Activated T-cell treated with anti-CD3 and anti-CD28 coated beads for 1 hour (primary cell): ENCODE results near the gene RERE.

Source experiments
- DNase-seq: peaks from one replicate; pipeline ENCODE4 v3.0.0-alpha.2; 2020; ENCODE audit warnings: low read depth

RERE gene

DNA sequence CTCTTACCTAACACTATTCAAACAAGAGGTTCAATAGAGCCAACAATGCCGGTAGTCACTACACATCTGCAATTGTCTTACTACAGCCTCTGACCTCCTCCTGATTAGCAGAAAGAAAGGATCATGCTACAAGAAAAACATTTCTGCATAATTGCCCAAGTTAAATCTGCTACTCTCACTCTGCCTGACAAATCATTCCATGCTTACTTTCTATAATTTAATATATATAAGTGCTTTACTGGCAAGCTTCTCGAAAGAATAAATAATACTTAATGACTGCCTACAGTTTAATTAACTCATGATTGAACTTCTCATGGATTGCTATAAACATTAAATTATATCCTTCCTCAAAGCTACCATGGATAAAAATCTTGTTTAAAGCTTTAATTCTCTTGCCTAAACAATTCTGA lies 343.5 kb downstream of the RERE start:
- no peak for DNase-seq

DNA sequence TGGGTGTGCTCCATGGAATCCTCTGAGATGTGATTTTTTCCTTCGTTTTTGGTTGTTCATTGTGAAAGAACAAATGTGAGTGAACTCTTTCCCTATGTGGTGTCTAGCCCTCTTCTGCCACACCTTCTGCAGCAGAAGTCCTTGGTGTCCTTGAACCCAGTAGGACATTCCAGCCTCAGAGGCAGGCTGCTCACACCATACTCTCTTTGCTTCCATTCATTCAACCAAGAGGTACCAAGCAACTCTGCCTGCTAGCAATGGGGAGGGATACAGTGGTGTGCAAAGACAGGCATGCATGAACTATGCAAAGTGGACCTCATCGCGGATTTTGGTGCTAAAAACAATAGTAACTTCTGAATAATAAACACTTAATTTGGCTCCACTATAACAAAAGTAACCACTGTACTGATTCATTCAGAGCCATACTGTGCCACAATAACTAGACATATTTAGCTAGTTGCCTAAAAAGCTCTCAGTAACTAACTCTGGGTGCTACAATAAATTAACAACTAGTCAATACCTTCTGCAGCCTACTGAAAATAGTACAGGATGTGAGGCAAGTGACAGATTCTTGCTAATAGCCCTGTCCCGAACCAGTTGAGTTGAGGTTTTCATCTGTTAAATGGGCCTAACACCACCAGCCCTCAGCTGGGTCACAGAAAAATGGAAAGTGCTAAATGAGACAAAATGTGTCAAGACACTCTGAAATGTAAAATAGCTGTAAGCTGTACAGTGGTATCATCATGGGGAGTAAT lies 344.1 kb downstream of the RERE start:
- DNase-seq = no peak

DNA sequence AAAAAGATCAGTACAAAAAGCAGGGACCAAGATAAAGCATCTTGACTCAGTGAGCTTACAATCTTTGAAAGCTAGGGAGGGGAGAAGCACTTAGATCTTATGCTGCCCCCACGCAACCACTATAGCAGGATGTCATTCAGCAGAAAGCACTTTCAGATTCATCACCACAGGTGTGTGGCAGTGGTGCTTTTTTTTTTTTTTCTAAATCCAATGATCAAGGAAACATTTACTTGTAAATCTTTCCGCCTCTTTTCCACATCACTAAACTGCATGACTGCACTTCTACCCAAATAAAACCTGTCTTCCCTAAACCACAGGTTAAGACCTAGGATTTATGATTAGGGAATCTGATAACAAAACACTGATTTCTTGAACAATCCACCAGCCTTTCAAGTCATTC lies 344.8 kb downstream of the RERE start:
- DNase-seq = peak; percentile 6

DNA sequence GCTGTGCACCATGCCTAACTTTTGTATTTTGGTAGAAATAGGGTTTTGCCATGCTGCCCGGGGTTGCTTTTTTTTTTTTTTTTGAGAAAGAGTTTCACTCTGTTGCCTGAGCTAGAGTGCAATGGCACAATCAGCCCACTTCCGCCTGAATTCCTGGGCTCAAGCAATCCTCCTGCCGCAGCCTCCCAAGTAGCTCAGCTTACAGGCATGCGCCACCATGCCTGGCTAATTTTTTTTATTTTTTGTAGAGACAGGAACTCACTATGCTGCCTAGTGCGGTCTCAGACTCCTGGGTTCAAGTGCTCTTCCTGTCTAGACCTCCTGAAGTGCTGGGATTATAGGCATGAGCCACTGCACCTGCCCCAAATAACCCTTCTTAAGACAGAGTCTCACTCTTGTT lies 346.0 kb downstream of the RERE start:
- no peak for DNase-seq

DNA sequence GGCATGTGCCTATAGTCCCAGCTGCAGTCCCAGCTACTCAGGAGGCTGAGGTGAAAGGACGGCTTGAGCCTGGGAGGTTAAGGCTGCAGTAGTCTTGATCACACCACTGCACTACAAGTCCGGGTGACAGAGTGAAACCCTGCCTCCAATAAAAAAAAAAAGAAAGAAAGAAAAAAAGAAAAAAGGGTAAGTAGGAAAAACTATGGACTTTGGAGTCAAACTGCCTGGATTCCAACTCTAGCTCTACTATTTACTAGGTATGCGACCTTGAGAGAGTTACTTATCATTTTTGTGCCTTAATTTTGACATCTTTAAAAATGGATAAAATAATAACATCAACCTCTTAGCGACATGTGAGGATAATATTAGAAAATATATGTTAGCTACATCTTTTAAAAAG lies 348.7 kb downstream of the RERE start:
- DNase-seq = no peak

DNA sequence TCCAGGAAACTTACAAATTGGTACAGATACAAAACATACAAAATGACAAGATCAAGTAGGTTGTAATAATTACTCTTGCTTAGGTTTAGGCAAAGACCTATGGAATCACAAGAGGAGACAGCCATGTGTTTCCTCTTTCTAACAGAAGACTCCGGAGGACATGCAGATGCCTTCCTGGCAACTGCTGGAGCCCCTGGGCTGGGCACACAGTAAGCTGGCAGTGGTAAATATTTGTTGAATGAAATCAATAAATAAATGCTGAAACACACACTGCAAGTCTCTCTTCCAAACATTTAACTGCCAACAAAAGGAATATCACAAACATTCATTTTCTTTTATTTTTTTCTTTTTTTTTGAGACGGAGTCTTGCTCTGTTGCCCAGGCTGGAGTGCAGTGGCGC lies 350.1 kb downstream of the RERE start:
- no peak for DNase-seq

DNA sequence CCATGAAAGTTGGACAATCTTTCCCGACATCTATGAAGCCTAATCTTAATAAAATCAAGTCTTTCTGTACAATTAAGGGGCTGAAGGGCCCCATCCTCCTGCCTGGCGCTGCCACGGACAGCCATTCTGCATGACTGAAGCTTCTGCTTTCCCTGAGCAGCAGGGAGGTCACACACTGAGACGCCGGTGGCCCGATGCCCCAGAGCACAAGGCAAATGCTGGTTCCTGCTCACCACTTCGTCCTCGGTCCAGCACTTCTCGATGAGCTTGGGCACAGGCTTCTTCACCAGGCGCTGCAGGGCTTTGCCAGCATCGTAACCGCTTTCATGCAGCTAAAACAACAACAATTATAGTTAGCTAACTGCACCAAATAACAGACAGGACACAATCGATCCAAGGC lies 351.7 kb downstream of the RERE start:
- no peak for DNase-seq

DNA sequence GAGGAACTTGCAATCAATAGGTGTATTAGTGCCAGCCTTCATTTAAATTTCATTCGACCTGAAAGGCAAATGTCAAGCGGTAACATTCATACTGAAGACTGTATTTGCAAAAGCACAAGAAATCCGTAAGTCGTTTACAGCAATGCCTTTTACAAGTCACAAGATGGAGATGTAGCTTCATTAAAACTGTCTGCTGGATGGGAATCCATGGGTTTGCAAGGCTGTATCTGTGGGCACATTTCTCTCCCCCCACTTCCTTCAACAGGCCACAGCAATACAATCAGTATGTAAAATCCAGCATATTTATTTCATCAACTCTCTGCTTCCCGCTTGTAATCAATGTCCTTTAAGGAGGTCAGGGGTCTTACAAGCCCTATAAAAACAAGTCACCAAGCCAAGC lies 352.4 kb downstream of the RERE start:
- DNase-seq = no peak

DNA sequence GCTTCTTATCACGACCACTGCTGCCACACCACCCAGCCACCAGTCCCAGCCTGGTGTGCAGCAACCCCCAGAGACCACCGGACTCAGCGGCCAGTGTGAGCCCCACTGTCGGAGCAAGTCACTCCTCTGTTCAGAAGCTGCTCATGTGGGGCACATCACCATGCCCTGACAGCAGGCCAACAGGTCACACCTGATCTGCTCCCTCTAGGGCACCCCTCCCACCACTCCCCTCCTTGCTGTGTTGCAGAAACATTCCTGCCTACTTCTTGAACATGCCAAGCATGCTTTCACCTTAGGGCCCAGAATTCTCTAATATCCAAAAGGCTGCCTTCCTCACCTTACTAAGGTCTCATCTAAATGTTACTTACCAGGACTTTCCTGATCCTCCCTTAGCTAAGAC lies 353.1 kb downstream of the RERE start:
- no peak for DNase-seq

DNA sequence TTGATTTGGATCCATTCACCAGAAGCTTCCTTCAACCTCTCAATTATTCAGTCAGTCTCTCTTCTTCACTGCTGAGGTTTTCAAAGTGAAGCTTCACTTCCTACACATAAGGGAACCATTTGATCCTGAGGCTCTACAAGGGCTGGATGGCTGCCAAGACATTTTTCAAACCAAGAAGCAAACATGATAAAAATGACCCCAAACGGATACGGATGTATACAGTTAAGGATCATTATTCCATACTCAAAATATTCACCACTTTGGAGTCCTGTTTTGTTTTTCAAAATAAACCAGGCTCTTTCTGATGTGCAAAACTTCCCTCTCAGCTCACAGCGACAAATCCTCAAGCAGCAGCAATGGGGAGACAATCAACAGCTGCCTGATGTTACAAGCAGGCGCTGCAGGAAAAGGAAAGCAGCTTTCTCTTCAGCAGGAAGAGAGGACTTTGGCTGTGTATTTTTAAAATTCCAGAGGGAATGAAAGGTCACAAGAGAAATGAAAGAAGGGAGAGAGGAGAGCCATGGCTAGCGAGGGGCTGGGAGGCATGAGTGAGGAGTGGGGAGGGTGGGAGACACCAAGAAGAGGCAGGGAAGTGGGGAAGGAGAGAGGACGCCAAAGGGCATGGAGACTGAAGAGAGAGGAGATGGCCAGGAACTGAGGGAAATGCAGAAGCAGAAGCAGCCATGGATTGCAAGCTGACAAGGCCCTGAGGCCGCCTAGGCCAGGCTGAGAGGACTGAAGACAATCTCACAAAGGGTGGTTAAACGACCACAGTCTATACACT lies 354.1 kb downstream of the RERE start:
- no peak for DNase-seq

DNA sequence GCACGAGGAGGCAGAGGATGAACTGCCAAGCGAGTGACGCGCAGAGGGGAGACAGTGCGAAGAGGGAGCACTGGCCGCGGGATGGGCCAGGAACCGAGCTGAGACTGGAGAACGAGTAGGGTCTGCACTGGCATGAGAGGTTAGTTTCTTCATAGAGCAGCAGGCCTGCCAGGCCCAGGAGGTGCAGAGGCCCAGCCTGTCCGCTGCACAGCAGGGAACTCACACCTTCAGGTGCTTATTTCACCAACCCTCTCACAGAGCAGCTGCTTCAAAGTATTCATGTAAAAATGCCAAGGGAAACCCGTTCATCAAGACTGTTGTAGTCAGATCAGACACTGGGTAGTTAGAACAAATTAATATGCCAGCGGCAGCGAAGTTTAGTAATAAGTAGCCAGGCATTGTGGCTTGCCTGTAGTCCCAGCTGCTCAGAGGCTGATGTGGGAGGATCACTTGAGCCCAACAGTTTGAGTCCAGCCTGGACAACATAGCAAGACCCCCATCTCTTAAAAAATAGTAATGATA lies 355.0 kb downstream of the RERE start:
- DNase-seq = no peak

DNA sequence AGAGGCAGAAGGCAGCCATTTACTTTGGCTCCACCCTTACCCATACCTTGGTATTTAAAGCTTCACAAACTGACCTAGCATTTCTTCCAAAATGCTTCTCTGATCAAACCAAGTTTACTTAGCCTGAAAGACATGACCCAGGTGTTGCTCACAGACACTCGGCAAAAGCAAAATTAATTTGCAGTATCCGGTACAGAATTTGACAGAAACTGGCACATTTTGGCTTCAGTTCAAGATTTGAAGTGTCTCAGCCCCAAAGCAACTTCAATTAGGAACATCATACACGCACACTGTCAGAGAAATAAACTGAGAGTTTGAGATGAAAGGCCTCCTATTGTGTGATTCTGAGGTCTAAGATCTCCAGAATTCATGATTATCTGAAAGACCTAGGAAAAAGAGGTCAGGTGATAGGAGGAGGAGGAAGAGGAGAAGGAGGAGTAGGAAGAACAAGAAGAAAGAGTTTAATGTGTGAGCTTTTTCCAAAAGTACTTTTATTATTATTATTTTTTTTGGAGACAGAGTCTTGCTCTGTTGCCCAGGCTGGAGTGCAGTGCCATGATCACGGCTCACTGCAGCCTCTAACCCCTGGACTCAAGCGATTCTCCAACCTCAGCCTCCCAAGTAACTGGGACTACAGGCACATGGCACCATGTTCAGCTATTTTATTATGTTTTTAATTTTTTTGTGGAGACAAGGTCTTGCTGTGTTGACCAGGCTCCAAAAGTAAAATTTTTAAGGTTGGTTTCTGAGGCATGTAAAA lies 355.9 kb downstream of the RERE start:
- DNase-seq = no peak

DNA sequence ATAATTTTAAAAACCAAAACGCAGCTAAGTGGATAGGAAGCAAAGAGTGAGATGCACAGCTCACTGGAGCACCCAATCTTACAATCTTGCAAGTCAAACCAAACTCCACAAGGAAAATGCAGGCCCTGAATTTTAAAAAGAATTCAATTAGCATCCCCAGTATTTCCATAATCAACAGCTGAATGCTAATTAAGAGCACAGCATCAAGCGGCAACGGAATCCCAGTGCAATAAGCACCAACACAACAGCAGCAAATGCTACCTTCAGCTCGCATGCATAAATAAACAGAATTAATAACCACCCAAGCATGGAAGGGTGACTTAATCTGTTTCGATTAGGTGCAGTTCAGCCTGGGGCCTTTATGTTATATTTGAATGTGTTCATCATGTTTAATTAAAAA lies 356.7 kb downstream of the RERE start:
- DNase-seq = no peak

DNA sequence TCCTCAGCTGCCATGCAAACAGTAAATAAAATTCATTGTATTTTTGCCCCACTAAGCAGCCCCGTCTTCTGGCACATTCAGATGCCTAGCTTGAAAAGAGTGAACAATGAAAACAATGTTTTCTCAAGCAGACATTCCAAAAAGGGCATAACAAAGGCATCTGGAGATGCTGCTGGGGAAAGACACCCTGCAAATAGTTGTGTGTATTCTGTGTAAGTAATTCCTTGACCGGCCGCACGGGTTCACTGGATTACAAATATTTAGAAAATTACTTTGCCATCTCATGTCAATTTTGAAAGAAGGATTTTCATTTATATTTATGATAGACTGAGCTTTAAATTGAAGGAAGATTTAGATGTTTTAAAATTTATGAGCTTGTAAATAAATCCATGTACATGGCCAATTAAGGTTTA lies 357.3 kb downstream of the RERE start:
- no peak for DNase-seq

DNA sequence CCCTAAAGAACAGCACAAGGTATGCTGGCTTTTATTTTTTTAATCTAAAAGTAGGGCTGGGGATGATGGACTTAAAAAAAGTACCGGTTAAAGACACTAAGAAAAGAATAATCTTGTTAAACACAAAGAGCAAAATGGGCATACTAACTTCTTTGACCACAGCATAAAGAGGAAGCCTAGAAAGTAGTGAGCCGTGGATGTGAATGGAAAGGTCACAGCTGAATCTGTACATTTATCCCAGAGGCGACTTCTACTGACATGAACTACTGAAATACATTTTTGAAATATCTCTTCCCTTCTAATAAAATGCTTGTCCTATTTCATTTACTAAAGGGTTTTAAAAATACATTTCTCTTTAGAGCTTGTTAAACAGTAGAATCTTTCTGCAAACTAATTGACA lies 358.8 kb downstream of the RERE start:
- DNase-seq = no peak

DNA sequence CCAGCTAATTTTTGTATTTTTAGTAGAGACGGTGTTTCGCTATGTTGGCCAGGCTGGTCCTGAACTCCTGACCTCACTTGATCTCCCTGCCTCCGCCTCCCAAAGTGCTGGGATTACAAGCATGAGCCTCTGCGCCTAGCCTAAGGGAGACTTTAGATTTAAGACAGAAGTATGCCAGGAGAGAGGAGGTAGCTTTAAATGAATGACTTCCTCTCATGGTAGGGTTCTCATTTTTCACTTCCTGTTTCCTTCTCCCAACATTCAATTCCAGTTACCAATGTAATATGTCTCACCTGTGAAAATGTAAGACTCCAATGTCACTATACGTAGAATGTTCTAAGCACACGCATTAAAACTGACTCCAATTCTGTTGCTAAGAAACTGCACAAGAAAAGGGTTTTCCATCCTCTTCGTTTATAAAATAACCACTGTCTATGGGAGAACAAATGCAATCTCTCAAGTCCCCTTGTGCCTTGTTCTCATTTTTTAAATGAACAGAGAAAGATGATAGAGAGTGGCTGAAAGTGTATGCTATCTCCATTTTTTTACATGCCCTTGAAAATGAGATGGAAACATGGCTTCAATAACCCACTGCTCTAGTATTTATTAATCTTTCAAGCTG lies 359.6 kb downstream of the RERE start:
- no peak for DNase-seq

DNA sequence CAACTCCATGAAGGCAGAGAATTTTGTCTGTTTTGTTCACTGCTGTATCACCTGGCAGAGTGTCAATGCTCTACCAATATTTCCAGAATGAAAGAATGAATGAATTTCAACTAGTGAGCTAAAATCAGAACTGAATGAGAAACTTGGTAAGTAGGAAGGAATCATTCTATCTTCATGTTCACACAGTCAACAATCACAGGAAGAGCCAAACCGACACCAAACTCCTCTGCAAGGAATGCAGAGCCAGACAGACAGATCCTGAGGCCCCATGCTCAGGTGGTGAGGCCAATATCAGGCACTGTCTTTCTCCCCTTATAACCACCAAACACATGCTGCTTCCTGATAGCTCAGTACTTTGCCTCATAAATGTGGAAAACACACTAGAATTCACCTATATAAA lies 360.4 kb downstream of the RERE start:
- DNase-seq = no peak

DNA sequence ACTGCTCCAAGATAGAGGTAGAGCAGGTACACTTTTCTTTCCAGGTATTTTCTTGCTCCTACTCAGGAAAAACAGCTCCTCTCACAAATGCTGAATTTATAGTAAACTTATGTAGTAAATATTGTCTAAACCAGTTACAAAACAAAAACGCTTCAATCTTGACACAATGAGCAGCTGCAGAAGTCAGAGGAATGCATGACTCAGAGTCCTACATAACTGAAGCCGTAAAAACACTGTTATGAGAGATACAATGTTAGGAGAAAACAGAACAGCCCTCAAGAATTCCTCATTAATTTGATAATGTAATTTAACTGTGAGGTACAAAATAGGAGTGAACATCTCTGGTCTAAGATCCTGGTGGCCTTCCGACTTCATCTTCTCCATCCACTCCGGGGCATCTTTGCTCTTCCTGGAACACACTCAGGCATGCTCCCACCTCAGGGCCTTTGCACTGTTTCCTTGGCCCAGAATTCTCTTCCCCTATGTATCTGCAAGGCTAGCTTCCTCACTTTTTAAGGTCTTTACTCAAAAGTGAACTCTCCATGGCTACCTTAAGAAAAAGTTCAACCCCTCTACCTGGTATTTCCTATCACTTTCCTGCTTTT lies 361.0 kb downstream of the RERE start:
- no peak for DNase-seq

DNA sequence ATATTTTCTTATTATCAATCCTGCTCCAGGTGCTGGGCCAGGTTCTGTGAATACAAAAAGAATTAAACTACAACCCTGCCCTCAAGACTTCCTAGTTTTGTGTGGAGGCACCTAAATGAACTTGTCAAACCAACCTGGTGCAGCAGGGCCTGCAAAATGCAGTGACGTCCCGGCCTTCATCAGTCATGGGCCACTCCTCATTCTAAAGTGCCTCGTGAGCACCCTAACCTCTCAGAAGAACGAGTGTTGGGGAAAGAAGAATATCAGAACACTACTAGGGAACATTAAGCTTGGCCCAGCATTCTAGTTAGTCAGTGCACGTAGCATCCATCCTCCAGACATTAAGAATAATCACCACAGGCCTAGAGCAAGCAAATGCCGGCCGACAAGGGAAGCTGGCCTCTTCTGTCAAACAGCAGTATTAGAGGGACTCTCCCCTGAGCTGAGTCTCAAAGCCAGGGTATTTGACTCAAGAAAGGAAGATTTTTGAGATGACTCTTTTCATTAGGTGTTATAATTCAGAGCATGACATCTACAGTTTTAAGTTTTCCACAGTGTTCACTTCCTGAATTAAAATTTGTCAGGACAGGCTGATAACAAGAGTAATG lies 361.6 kb downstream of the RERE start:
- no peak for DNase-seq

DNA sequence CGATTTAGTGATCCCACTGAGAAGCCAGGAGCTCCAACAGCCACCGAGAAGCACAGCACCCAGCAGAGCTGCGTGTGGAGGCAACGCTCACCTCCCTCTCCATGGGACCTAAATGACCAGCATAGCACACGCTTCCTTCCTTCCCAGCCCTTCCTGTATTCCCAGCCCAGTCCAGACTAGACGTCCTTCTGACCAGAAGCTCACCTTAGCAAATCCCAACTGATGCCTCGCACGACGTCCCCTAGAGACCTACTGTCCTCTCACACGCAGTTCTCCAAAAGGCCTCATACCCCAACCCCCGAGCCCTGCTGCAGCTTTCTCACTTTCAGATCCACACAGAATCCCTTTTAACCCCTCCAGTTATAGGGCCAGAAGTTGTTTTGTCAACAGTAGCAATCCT lies 367.1 kb downstream of the RERE start:
- no peak for DNase-seq

DNA sequence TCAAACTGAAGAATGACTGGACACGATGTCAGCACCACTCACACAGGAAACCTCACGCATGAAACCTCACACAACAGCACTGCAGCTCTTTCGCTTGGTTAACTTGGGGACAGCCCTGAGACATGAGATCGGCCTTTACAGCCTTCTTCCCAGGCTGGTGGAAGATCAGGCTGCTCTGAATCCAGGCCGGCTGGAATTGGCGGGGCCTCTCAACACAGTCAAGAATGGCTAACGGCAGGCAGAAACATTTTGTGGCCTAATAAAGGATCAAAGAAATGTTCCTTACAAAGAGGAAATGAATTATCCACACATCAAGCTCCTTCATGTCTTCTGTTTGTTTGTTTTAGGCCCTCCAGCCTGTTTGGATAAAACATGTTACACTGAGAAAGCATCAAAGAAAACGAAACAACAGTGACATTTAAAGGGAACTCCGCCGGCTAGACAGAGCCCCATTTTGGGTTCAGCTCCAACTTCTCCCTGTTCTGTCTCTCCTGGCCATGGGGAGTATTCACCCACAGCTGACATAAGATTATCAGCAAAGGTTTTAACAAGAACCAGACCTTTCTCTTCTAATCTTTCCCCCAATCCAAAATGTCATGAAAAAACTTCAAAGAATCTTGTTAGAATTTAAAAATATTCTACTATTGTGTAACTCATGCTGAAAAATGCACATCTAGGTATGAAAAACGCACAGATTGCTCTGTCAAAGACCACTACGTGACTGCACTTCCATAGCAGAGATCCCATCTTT lies 368.4 kb downstream of the RERE start:
- DNase-seq = no peak
